Spleen (tissue), 7 donors: Measurements from ENCODE around the gene SUPT5H.

Experiments used
- POLR2A ChIP-seq, 3 donors: fragments of 450-650 bp; IDR thresholded peaks; one replicate each; pipeline ENCODE4 v1.5.1; 2017; ENCODE audit warnings: antibody characterized with exemption in 3 of 3, mild to moderate bottlenecking in 1 of 3
- POLR2AphosphoS5 ChIP-seq, 3 donors: sonication (generic); formaldehyde crosslinking; IDR thresholded peaks; one replicate each; pipeline ENCODE4 v1.5.1; 2017; ENCODE audit warnings: antibody characterized with exemption in 3 of 3
- TF ChIP-seq, protein P1 (sequence below), 11 experiments: fragments of 200-600 bp in 7 of 11; fragments of 450-650 bp in 4 of 11; sonication (generic) in 4 of 11; IDR thresholded peaks in 8 of 11; conservative IDR thresholded peaks in 3 of 11; 1 replicate in 7 of 11; 2 replicates in 4 of 11; pipeline versions ENCODE4 v1.4.0 to v1.8.0; 2016 to 2021; ENCODE audit warnings: antibody characterized with exemption in 11 of 11, inconsistent platforms in 4 of 11, mild to moderate bottlenecking in 1 of 11
- donor health status: DM: no; HTN: no; CAD: no; lungs with moderate emphysema.
- donor health status: DM: no; HTN: no; CAD: no.
- donor health status: DM: no; HTN: no; CAD: no.

DNA sequence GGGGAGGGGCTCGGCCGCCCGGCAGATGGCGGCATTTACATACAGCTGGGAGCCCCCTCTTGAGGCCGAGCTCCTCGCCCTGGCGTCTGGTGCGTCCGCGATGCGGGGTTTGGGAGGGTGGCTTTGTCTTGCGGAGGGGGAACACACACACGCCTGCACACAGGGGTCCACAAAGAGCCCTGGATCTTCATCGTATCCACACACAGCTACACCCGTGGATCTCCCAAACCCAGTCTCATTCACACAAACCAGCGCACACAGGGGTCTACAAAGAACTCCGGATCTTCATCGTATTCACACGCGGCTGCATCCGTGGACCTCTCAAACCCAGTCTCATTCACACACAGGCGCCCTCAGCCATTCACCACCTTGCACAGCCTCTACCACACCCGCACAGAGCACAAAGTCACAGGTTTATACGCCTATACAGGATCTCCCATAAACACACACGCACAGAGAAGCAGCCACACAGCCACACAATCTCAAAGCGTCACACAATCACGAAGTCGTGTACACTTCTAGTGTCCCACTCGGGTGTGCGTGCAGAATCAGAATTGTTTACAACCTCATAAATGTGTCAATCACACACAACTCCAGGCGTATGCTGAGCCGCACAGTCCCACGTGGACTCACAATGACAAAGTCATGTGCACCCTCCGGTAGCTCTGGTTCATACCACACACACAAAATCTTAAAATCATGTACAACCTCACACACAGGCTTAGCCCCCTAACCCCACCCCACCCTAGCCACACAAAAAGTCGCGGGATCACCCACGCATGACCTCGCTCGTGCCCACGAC, 52.8 kb downstream of the SUPT5H start:
- TF ChIP-seq POLR2AphosphoS5 (IDR thresholded peaks at IDR 0.05) = peak in 1 of 3 donors; percentile 30
- TF ChIP-seq, protein P1, sequence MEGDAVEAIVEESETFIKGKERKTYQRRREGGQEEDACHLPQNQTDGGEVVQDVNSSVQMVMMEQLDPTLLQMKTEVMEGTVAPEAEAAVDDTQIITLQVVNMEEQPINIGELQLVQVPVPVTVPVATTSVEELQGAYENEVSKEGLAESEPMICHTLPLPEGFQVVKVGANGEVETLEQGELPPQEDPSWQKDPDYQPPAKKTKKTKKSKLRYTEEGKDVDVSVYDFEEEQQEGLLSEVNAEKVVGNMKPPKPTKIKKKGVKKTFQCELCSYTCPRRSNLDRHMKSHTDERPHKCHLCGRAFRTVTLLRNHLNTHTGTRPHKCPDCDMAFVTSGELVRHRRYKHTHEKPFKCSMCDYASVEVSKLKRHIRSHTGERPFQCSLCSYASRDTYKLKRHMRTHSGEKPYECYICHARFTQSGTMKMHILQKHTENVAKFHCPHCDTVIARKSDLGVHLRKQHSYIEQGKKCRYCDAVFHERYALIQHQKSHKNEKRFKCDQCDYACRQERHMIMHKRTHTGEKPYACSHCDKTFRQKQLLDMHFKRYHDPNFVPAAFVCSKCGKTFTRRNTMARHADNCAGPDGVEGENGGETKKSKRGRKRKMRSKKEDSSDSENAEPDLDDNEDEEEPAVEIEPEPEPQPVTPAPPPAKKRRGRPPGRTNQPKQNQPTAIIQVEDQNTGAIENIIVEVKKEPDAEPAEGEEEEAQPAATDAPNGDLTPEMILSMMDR (IDR thresholded peaks at IDR 0.05 in 8 of 11, conservative IDR thresholded peaks at IDR 0.05 in 3 of 11) = peak in 4 of 11 experiments; percentile 19 to 40 (median 35)
- TF ChIP-seq POLR2A (IDR thresholded peaks at IDR 0.05) = no peak
